Measurements from ENCODE around the gene LRRC28. TPM values are rescaled to one million over a fixed set of nuclear protein-coding genes. Genes with fewer than 3 reads are reported as not detected.

Gene LRRC28
- total RNA-seq, 1 experiment from 2014 or later = 21.4 TPM

DNA sequence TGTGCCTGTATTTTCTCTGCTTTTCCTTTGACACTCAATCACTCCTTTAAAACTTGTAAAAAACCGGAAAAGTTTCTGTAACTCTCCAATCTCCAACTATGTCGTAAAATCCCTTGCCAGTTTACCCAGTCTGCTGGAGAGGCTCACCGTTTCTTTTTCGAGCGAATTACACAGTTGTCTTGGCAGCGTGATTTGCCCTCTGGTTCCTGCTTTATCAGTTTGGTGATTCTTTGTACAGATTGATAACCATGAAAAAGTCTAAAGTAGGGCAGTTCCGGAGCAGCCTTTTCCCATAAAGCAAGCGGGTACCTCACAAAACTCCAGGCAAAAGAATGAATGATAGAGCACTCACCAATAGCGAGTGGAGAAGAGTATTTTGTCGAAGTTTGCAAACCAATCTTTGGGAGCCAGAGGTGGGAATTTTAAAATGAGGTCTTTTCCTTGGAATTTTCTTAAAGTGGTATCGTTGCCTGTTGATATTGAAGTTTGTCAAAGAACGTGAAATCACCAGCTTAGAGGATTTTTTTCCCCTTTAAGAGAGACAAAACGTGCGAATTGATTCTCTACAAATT, 1.9 kb upstream of the LRRC28 start, which contains the start of gene TTC23 (continued):
- TF ChIP-seq YY1 (IDR thresholded peaks at IDR 0.05; ENCODE audit: extremely low read depth, insufficient replicate concordance, low read depth, low read length) = no peak
- peak; percentile 92 for TF ChIP-seq SP1 (IDR thresholded peaks at IDR 0.05; ENCODE audit: low read depth)

DNA sequence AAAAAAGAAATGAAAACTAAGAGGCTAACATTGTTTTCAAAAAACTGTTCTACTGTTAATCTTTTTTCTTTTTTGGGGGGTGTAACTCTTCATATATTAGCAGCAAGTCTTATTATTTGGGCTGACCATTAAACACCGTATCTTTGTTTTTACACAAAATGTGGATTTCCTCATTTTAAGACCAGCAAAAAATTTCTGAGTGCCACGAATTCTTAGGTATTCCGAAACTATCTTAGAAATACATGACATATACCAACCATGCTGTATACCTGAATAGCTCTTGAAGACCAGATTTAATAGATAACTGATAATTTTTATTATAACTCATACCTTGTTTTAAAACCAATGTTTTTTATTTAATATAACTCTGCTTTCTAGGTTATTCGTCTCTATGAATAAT, 1.3 kb upstream of the LRRC28 start:
- peaks cover 16% of the 10 kb centered on the region for H3K79me2 ChIP-seq (ENCODE audit: insufficient read depth, low read length)
- TF ChIP-seq, protein P1, sequence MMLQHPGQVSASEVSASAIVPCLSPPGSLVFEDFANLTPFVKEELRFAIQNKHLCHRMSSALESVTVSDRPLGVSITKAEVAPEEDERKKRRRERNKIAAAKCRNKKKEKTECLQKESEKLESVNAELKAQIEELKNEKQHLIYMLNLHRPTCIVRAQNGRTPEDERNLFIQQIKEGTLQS (IDR thresholded peaks at IDR 0.05) = no peak
- TF ChIP-seq, protein P2, sequence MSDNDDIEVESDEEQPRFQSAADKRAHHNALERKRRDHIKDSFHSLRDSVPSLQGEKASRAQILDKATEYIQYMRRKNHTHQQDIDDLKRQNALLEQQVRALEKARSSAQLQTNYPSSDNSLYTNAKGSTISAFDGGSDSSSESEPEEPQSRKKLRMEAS (IDR thresholded peaks at IDR 0.05) = no peak
- no peak for TF ChIP-seq CBX3 (IDR thresholded peaks at IDR 0.05; ENCODE audit: low read depth)
- TF ChIP-seq POLR2AphosphoS5 (IDR thresholded peaks at IDR 0.05; ENCODE audit: low read depth, low read length) = no peak
- TF ChIP-seq SRF (IDR thresholded peaks at IDR 0.05; ENCODE audit: low read depth) = no peak
- TF ChIP-seq CEBPB (IDR thresholded peaks at IDR 0.05; ENCODE audit: low read depth) = no peak
- no peak for TF ChIP-seq RAD21 (IDR thresholded peaks at IDR 0.05; ENCODE audit: low read depth)
- TF ChIP-seq TCF7L2 (IDR thresholded peaks at IDR 0.05; ENCODE audit: borderline replicate concordance, extremely low read depth, insufficient read depth, insufficient read length) = no peak
- TF ChIP-seq ZNF274 (IDR thresholded peaks at IDR 0.05; ENCODE audit: low read depth, low read length) = no peak
- TF ChIP-seq ELF1 (IDR thresholded peaks at IDR 0.05; ENCODE audit: borderline replicate concordance, low read depth) = no peak
- TF ChIP-seq EZH2 (IDR thresholded peaks at IDR 0.05) = no peak
- no peak for TF ChIP-seq EZH2phosphoT487 (IDR thresholded peaks at IDR 0.05; ENCODE audit: borderline replicate concordance)
- no peak for TF ChIP-seq ZFX (IDR thresholded peaks at IDR 0.05)
- TF ChIP-seq SP1 (IDR thresholded peaks at IDR 0.05; ENCODE audit: low read depth) = no peak
- peak overlapping the region; percentile 77 to 83 for H3K4me3 ChIP-seq (replicated peaks in 1 of 2; ENCODE audit: low read depth in 1 of 2, low read length in 2 of 2)
- peaks cover 11 to 30% of the 10 kb centered on the region in 2 experiments; a peak in 3 of 4 replicates for H3K4me1 ChIP-seq (ENCODE audit: control insufficient read depth in 1 of 2, insufficient read depth in 2 of 2, low read length in 2 of 2)
- no peaks in the 10 kb centered on the region for H3K36me3 ChIP-seq (ENCODE audit: control insufficient read depth in 1 of 2, insufficient read depth in 2 of 2, low read length in 2 of 2)
- no peak for DNase-seq (ENCODE audit: low read depth, low spot score)
- H3K9me2 ChIP-seq (ENCODE audit: insufficient read depth) = no peaks in the 10 kb centered on the region
- BruUV-seq (replicated peaks) = no TSS peak
- peak overlapping the region; percentile 70; the same call in 1 of the 2 replicates for H3K27ac ChIP-seq (ENCODE audit: low read depth, low read length)
- ChIA-PET POLR2A (no interaction called here), RAD21 (ENCODE audit: low non-redundant PET in 1 of 2, low total read pairs in 2 of 2, uncharacterized antibody in 2 of 2, unreplicated experiment in 2 of 2) (no interaction called here), CTCF (interaction anchor here (0.7 kb wide), 1 partner anchor 23 kb away, joined by 3 read pairs; no protein-coding TSS in a partner anchor)
- ATAC-seq = no peak
- peak overlapping the region; percentile 71 for H3K4me2 ChIP-seq (ENCODE audit: low read length)
- H4K20me1 ChIP-seq (ENCODE audit: insufficient read depth) = no peaks in the 10 kb centered on the region
- H3K27me3 ChIP-seq (ENCODE audit: insufficient read depth, low read length) = no peaks in the 10 kb centered on the region
- no peak overlapping the region for H2AFZ ChIP-seq (ENCODE audit: low read depth, low read length, poor library complexity, severe bottlenecking)
- H3K9ac ChIP-seq (ENCODE audit: low read length) = peak overlapping the region; percentile 81
- H3K9me3 ChIP-seq (ENCODE audit: control insufficient read depth in 1 of 2, insufficient read depth in 1 of 2, low read depth in 1 of 2, low read length in 2 of 2) = no peaks in the 10 kb centered on the region
- intact Hi-C loops (cut with micrococcal nuclease) = loop anchor here (5.0 kb wide), 1 partner anchor 148 kb away; no protein-coding TSS in a partner anchor

All from HCT116 (cell line).